Measurements from ENCODE around the gene FSTL4.

The FSTL4 gene

DNA sequence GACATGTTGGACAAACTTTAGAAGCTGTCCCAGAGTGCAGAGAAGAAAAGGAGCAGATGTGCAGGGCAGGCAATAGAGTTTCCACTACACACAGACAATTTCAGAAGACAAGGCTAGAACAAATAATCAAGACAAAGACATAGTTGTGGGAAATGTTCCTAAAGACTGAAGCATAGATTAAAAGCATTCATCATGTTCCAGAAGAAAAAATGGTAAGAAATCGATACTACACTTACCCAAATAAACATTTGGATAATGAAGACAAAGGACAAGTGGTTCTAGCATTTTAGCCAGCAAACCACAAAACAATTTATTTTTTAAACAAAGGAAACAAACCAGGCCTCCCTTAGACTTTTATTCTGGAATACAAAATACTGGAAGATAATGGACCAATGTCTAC, 97.9 kb downstream of the FSTL4 start:
- no peak for DNase-seq (ENCODE audit: low spot score)

DNA sequence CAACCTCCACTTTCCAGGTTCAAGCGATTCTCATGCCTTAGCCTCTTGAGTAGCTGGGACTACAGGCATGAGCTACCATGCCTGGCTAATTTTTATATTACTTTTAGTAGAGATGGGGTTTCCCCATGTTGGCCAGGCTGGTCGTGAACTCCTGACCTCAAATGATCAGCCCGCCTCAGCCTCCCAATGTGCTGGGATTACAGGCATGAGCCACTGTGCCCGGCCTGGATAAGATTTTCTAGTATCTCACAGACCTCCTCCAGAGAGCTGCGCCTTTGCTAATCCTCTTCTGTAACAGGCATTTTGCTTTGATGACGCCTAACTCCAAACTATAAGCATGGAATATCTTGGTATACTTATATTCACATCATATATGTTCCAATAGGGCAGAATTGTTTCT, 99.4 kb downstream of the FSTL4 start:
- no peak for DNase-seq (ENCODE audit: low spot score)

DNA sequence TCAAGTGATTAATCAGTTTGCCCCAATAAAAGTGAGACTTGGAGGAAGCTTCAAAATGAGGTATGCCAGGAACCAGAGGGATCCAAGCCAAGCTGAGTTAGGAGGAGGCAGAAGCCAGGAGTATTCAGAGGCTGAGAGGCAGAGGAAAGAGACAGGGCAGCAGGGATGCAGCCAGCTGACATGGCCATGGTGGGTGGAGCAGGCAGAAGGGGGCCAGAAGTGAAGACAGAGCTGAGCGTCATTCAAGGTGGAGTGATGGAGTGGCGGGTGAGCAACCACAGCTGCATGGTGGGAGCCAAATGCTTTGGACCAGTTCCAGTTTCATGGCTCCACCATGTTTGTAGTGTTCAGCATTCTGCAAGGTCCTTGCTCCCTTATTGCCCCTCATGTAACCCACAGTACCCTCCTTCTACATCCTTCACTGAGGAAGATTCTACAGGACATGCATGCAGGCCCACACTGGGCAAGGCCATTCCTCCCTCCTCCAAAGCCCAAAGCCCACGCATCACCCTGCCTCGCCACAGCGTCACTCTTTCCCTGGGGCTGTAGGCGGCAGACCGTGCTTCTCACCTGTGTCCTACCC, 100.6 kb downstream of the FSTL4 start:
- no peak for DNase-seq (ENCODE audit: low spot score)

DNA sequence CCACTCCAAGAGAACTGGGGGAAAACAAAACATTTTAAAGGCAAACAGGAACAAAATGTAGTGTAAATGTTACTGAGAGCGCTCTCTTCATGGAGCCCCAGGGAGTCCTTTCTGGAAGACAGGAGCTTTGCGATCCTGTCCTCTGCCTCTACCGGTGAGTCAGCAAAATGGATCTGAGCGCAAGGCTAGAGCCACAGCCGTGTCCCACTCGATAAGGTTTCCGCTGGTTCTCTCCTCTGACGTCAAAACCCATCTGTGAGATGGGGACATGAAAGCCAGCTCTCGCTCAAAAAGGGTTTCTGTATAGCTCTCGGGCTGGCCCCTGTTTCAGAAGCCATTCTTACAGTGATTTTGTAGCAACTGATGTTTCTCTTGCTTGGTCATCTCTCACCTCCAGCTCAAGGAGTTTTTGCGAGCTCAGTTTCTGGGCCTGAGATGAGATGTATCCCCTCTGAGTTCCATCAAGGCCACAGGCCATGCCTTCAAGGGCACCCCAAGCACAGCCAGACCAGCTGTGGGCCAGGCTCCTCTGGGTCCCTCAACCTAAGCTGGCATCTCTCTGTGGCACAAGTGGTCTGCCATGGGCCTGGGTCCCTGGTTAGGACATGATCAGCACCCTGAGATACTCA, 101.6 kb downstream of the FSTL4 start:
- DNase-seq (ENCODE audit: low spot score) = no peak

DNA sequence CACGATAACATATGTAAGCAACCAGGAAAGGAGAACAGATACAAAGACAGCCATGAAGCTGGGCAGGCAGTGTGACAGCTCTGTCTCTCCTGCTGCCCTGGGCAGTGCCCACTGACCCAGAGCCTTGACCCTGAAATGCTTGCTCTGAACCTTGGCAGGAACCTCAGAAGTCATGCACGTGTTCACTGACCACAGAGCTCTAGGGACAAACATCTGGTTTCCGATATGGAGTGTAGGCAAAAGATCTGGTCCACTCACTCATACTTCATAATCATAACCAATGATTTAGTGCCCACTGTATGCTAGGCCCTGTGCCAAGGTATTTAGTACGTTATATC, 102.6 kb downstream of the FSTL4 start:
- no peak for DNase-seq (ENCODE audit: low spot score)

DNA sequence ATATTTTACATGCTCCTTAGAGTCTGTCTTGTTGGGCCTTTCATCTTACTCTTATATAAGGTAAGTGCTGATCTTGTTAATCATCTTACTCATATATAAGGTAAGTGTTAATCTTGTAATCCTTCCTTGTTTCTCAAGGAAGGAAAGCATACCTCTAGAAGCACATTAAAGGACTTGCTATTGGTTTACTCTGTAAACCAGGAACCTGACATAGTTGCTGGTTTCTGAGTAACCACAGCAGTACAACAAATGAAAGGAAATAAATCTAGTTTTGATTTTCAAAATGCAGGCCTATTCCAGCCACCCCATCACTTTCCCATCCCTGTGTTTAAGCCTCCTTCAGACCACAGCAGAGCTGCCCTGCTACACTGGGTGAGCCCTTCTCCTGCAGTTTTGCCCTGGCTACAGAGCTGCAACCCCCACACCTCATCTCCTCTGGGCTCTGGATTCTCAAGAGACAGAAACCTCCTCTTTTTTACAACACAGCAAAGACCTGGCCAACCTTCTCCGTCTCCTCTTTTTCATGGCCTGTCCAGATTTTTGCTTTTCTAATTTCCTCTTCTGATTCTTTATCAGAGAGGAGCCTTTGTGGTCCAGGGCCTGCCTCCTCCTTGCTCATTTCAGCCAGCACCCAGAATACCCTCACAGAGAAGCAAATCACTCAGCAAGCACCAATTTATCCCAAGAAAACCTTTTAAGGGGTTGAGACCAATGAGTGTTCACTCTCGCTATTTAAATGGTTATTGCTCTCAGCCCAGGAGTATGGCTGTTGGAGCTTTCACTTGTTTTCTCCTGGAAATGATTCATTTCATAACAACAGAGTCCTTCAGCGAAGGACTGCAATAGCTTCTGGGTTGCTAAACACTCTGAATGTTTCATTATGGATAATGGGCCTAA, 103.2 kb downstream of the FSTL4 start:
- no peak for DNase-seq (ENCODE audit: low spot score)

DNA sequence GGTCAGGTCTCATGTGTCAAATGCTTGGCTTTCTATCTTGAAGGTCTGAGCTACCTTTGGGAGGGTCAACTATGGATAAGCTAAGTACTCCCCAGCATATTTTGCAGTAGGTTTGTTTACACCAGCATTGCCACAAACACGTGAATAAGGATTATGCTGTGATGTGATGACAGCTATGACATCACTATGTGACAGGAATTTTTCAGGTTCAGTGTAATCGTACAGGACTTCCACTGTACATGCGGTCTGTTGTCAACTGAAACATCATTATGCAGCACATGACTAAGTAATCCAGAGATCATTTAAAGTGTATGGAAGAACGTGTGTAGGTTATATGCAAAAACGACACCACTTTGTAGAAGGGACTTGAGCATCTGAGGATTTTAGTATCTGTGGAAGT, 104.0 kb downstream of the FSTL4 start:
- DNase-seq (ENCODE audit: low spot score) = no peak

DNA sequence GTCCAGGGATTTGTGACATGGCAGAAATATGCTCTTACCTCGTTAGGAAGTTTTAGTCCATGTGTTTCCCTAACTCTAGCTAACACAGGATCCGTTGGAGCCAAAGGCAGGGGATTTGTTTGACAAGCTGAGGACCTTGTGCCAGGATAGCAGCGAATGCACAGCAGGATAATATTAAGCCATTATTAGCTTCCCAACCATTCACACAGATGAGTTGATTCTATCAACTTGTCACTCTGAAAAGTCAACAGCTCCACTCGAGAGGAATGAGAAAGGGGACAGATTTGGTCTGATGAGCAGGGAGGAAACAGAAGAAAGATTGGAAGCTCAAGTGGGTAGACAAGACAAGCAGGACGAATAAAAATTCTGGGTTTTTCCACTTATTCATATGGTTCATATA, 106.2 kb downstream of the FSTL4 start:
- DNase-seq (ENCODE audit: low spot score) = no peak

DNA sequence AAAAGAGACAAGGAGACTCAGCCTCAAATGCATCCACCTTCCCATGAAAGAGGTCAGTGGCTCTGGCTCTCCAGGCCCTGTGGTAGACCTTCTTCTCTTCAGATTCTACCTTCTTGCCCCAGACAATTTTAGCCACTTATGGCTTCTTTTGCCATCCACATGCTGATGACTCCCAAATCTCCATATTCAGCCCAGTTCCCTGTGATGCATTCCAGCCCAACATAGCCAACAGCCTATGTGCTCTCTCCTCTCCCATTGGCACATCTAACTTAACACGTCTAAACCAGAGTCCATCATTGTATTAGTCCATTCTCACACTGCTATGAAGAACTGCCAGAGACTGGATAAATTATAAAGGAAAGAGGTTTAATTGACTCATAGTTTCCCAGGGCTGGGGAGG, 108.8 kb downstream of the FSTL4 start:
- DNase-seq (ENCODE audit: low spot score) = no peak

DNA sequence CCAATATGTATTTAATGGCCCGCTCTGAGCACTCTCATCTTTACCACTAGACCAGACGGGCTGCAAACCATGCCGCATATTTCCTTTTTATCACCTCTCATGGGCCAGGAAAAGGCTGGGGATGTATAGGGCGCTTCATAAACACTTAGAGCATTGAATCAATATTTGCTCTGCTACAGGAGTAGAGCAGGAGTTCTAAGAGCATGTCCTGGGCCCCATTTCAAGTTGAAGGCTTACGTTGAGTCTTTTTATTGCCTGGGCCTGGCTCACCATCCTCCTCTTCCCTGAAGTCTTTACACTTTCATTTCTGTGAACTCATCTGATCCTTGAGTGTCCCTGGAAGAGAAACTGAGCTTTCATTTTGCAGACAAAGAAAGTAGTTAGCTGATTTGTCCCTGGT, 112.4 kb downstream of the FSTL4 start:
- DNase-seq (ENCODE audit: low spot score) = no peak

DNA sequence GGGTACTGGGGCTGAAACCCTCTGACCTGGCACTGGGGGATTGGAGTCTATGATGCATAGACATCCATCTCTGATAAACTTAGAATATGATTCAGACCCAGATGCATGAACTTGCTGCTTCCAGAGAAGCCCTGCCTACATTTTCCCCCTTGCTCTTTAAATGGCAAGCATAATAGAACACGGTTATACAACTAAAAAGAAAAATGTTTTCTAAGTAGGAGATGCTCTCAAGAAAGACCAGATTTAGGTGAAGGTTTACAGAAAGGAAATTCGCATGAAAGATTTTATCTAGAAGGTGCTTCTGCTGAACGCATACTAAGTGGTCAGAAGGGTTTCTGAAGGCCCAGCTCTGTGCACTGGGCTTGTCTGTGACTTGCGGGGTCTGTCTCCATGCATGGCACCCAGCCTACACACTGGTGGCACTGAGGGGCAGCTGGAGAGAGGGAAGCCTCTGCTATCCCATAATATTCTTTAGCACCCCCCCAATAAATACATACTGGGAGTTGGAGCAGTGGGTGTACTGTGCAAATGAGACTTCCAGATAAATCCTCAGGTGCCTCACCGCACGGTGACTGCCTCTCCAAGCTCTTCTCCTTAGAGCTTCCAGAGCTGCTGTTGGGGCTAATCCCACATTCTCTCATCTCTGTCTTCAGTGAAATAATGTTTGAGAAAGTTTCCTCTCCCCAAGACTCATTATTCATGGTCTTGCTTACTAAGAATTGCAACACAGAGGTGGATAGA, 114.6 kb downstream of the FSTL4 start:
- no peak for DNase-seq (ENCODE audit: low spot score)

DNA sequence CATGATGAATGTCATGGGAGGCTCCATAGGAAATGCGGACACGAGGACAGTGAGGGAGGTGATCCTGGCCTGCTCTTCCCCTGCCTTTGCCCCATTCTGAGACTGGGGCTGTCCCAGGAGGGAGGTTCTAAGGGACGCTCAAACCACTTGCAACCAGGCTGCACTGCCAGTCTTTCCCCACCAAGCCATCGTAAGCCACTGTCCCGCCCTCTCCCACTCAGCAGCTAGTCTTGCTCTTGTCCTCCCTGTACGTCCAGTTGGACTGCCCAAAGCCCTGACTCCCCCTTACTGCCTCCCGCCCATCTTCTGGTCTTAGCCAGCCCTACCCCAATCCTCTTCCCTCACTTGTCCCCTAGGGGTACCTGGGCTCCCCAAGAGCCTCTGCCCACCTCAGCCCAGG, 115.7 kb downstream of the FSTL4 start:
- DNase-seq (ENCODE audit: low spot score) = no peak

DNA sequence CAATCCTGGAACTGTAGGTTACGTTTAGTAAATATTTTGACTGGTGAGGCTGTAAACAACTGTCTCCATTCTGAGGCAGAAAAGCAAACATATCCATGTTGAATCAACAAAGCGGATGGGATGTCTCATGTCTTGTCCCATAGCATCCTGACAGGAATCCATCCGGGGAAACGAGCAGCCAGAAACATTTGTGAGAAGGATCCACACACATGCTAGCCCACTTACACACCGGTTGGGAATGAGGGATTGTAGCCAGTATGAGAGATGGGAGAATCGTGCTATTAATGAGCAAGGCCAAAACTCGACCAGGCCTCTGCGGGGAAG, 117.5 kb downstream of the FSTL4 start:
- DNase-seq (ENCODE audit: low spot score) = no peak

DNA sequence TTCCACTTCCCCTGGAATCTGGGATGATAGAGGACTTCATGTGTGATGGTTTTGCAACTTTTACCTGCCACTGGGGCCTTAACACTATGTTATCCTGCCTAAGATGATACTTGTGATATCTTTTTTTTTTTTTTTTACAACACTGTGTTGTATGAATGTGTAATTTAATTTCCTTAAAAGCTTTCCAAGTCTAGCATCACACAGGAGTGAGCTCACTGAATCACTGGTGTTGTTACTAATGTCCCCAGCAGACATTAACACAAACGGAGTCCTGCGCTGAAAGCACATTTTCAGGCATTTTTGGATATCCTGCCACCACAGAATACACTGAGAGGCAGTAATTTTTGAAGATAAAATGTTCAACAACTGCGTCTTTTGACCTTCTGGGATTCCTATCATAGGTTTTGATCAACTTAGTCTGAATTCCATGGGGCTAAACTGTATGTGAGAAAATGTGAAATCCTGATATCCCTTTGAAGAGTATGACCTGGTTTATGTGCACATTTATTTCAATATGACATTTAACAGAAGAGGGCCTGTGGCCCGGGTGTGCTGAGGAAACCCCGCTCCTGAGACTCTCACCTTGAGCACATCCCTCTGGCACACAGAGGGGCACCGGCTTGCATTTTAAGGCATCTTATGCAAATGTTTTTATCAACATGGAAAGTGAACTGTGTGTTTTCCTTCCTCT, 118.0 kb downstream of the FSTL4 start:
- DNase-seq (ENCODE audit: low spot score) = no peak

DNA sequence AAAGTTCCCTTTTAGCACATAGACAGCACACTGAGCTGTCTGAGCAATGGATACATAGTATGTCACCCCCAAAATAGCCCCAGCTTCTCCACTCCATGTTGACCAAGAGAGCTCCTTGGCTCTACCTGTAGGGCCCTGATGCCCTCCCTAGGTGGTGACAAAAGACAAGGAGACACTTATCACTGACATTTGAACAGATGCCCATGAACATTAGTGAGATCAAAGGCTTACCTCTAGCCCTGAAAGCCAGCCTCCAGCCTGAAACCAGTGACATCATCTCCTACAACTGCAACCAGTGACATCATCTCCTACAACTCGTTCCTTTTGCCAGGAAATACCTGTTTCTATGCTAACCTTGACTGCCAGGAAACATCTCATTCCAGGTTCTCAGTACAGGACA, 122.7 kb downstream of the FSTL4 start:
- no peak for DNase-seq (ENCODE audit: low spot score)

DNA sequence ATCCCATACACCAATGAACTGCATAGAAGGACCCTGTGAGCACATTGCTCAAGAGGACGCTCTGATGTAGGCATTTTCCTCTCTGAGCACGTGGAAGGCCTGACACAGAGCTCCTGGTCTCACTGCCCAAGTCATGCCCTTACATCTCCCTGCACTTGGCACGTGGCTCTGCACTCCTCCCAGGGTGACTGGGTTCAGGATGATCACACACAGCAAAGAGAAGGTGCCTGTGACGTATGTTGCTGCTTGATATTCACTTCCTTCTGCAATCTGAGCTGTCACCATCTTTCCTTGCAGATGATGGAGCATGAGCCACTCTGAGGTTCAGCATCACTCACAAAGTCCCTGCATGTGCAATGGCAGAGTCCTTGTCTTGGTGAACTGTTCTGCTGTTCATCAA, 125.2 kb downstream of the FSTL4 start:
- no peak for DNase-seq (ENCODE audit: low spot score)

DNA sequence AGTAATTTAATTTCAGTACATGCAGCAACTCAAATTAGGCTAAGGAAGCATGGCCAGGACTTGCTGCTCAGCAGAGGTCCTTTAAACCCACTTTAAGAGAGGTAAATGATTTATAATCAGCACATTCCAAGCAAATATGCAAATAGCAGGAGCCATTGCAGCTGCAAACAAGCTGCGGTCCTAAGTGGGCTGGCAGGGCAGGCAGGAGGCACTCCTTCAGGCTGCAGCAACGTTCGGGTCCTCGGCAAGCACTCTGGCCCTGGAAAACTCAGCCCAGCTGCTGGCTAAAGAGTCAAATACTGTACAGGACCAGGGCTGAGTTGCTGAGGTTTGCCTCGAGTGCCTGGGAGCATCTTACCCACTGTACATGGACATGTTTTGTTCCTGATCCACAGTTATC, 126.9 kb downstream of the FSTL4 start:
- DNase-seq (ENCODE audit: low spot score) = no peak

DNA sequence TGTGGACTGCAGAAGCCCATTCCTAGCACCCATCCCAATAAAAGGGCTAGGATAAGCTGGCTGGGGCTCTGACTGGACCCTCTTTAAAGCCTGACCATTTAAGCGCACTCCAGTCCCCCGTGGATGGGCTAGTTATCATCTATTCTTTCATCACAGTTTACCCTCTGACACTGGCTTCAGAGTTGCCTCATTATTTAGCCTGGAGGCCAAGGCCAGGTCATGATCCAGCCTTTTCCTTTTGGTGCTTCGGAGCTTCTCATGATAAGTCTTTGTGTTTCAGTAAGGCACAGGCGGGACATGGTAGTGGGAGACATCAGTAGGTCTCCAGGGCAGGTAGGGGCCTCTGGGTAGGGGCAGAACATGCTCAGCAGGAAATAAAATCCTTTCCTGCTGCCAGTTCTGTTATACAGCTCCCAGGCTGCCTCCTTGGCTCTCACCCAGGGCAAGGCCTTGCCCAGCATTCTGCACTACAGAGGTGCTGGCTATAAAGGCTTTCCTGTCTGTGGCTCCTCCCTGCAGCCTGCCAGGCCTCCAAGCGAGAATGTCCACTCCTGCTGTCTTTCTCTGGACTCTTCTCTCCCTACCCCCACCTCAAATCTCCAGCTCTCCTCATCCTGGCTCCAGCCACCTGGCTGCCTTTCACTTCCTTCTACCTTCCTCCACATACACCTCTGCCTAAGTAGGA, 128.8 kb downstream of the FSTL4 start:
- no peak for DNase-seq (ENCODE audit: low spot score)

DNA sequence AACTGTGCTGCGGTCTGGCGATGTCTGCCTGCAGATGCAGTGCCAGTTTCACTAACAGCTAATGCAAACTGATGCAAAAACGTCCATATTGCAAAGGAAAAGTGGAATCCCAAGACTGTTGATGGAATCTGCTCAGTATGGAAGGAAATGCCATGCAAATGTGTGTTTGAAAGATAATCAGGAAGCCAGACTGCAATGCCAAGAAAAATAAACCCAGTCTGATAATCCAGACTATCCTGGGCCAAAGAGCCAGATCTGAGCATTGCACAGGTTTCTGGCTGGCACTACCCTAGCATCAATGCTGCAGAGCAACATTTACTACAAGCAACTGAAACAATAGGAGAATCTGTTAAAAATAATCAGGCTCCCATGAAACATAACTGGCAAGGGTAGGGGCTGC, 130.3 kb downstream of the FSTL4 start:
- DNase-seq (ENCODE audit: low spot score) = no peak

DNA sequence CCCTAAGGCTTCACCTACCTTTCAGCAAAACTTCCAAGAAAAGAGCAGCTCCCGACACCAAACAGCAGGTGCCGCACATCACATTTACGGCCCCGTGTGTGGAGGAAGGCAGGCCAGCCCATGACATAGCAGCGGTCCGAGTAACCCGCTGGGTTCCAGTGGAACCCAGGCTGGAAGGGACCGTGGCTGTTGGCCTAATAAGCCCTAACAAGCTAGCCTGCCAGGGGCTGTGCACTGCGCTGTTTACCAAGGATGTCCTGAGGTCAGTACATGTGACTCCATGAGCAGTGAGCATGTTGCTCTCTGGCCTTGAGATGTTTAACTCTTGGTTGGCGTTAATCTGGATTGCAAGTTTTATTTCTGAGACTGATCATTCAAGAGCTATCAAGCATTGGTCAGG, 131.5 kb downstream of the FSTL4 start:
- DNase-seq (ENCODE audit: low spot score) = no peak

DNA sequence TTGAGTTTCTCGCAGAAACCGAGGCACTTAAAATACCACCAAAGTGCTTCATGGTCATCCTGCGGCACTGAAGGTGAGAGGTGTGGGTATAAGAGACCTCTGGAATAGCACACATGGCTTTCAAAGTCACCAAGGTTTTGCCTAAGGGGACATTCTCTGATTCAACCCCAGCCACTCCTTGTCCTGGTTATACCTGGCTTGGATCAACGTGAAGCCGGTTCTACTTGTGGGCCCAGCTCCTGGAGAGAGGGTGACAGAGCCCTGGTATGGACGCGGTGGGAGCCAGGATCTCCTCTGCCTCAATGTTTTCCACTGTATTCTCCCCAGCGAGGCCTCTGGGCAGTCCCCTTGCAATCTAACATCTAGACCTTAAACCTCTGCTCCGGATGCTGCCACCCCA, 132.0 kb downstream of the FSTL4 start:
- DNase-seq (ENCODE audit: low spot score) = no peak

Data from hematopoietic multipotent progenitor cell treated with erythropoietin and hydrocortisone succinate and interleukin-3 and kit ligand, for 15 days (in vitro differentiated cells).